Measurements from ENCODE around the gene CFAP99. TPM values are rescaled to one million over a fixed set of nuclear protein-coding genes. Genes with fewer than 3 reads are reported as not detected.

The CFAP99 gene
- total RNA-seq, 1 donor from 2014 or later, result not detected

- no peaks in the 10 kb centered on the region for H3K36me3 Mint-ChIP-seq (ENCODE audit: low read depth)
- DNase-seq (ENCODE audit: low read depth, low spot score), result peak; percentile 57
- H3K4me1 Mint-ChIP-seq, result no peaks in the 10 kb centered on the region
- H3K9me3 Mint-ChIP-seq, result no peaks in the 10 kb centered on the region
- peak; percentile 63 for TF ChIP-seq CTCF (conservative IDR thresholded peaks at IDR 0.05)
- H3K27ac Mint-ChIP-seq (ENCODE audit: unreplicated experiment), result no peak overlapping the region
- H3K4me3 Mint-ChIP-seq, result no peak overlapping the region
- H3K27me3 Mint-ChIP-seq (ENCODE audit: low read depth), result no peaks in the 10 kb centered on the region
Observed at GRCh38 chr4:2441393-2442174, 22.8 kb downstream of the CFAP99 start.

- no peaks in the 10 kb centered on the region for H3K27me3 Mint-ChIP-seq (ENCODE audit: low read depth)
- no peak overlapping the region for H3K27ac Mint-ChIP-seq (ENCODE audit: unreplicated experiment)
- TF ChIP-seq CTCF (conservative IDR thresholded peaks at IDR 0.05), result no peak
- DNase-seq (ENCODE audit: low read depth, low spot score), result no peak
- H3K9me3 Mint-ChIP-seq, result no peaks in the 10 kb centered on the region
- H3K36me3 Mint-ChIP-seq (ENCODE audit: low read depth), result no peaks in the 10 kb centered on the region
- no peak overlapping the region for H3K4me3 Mint-ChIP-seq
- H3K4me1 Mint-ChIP-seq, result no peaks in the 10 kb centered on the region
Observed at GRCh38 chr4:2442175-2442993, 23.6 kb downstream of the CFAP99 start.

DNA sequence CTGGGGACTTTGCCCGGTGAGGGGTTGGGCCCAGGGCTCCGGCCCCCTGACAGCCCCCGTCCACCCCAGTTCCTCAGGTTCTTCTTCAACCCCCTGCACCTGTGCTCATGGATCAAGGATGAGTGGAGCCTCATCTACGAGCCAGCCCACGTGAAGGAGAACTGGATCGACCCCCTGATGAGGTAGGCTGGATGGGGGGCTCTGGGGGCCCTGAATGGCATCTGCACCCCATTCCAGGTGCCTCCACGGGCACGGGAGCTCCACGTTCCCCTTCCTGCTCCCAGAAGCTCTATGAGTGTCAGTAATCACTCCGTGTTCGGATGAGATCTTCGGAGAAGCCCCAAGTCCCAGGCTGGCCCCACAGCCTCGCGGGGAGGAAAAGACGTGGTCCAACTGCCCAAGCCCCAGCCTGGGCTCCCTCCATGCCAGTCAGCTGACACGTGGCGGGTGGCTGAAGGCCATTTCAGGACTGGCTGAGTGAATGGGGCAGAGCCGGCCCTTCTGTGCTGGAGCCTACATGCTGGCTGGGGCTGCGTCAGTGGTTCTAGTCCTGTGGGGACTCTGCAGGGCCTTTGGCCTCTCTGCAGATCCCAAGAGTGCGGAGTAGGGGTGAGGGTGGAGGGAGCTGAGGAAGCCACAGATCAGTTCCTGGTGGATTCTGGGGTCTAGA, 24.4 kb downstream of the CFAP99 start:
- no peak overlapping the region for H3K4me3 Mint-ChIP-seq
- TF ChIP-seq CTCF (conservative IDR thresholded peaks at IDR 0.05), result no peak
- no peaks in the 10 kb centered on the region for H3K9me3 Mint-ChIP-seq
- H3K36me3 Mint-ChIP-seq (ENCODE audit: low read depth), result no peaks in the 10 kb centered on the region
- DNase-seq (ENCODE audit: low read depth, low spot score), result no peak
- no peaks in the 10 kb centered on the region for H3K4me1 Mint-ChIP-seq
- no peak overlapping the region for H3K27ac Mint-ChIP-seq (ENCODE audit: unreplicated experiment)
- H3K27me3 Mint-ChIP-seq (ENCODE audit: low read depth), result no peaks in the 10 kb centered on the region

DNA sequence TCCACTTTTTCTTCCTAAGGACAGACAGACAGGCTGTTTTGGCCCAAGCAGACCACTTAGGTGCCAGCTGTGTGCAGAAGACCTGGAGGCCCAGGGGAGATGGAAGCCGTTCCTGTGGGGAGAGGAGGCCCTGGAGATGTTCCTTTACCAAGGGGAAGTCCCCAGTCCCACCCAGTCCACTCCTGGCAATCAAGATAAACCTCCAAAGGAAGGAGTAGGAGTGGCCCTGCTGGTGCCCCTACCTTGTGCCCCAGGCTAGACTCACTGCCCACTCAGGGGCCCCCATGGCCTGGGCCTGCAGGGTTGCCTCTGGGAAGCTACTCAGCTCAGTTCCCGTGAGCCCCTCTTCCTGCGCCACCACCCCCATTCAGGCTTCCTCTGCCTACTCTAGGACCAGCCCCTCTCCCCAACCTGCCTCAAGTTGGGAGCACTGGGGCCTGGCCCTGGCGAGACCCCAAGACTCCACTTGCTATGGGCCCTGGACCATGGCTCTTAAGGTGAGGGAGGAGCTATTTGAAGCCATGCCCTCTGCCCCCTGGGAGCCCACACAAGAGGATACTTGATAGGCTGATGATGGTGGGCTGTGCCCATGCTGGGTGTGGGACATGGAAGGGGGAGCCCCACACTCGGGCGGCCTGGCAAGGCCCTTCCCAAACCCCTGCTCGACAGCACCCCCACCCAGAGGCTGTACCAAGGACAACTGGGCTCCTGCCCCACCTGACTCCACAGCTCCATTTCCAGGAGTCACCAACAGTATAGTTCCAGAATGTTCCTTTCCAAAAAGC, 25.4 kb downstream of the CFAP99 start:
- DNase-seq (ENCODE audit: low read depth, low spot score), result no peak
- H3K27me3 Mint-ChIP-seq (ENCODE audit: low read depth), result no peaks in the 10 kb centered on the region
- no peak for TF ChIP-seq CTCF (conservative IDR thresholded peaks at IDR 0.05)
- H3K9me3 Mint-ChIP-seq, result no peaks in the 10 kb centered on the region
- H3K4me1 Mint-ChIP-seq, result no peaks in the 10 kb centered on the region
- H3K36me3 Mint-ChIP-seq (ENCODE audit: low read depth), result no peaks in the 10 kb centered on the region
- peak overlapping the region; percentile 27 for H3K27ac Mint-ChIP-seq (ENCODE audit: unreplicated experiment)
- no peak overlapping the region for H3K4me3 Mint-ChIP-seq

DNA sequence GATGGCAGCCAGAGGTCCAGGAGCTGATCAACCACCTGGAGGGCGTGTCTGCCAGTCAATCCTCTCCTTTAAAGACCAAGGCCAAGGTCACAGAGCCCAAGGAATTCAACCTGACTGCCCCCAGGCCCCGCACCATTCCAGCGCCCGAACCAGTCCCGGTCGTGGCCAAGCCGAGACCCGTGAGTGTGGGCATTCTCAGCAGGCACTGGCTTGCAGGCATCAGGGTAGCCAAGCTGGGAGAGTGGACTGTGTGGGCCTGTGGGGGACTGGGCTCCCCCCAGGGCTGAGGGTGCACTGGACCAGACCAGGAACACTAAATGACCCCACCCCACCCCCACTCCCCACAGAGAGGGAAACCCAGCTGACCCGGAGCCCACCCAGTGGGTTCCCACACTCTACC, 26.4 kb downstream of the CFAP99 start:
- no peak for TF ChIP-seq CTCF (conservative IDR thresholded peaks at IDR 0.05)
- Mint-ChIP-seq H3K27me3 (ENCODE audit: low read depth) (no peaks in the 10 kb centered on the region), H3K4me1 (no peaks in the 10 kb centered on the region), H3K4me3 (no peak overlapping the region), H3K36me3 (ENCODE audit: low read depth) (no peaks in the 10 kb centered on the region), H3K27ac (ENCODE audit: unreplicated experiment) (no peak overlapping the region), H3K9me3 (no peaks in the 10 kb centered on the region)
- no peak for DNase-seq (ENCODE audit: low read depth, low spot score)
